NT2/D1 (cell line): ENCODE measurements around the gene DPH7.

Source experiments
- DNase-seq: peaks from one replicate; pipeline ENCODE4 v3.0.0-alpha.2; 2011; ENCODE audit warnings: low read depth, low spot score
- H3K27me3 ChIP-seq: 2 replicates; pipeline ENCODE4 v1.6.0; 2011; ENCODE audit warnings: mild to moderate bottlenecking; ENCODE audit not compliant: insufficient read length, insufficient read depth
- H3K36me3 ChIP-seq: 2 replicates; pipeline ENCODE4 v1.6.1; 2011; ENCODE audit warnings: mild to moderate bottlenecking, low read length, mixed read lengths; ENCODE audit not compliant: insufficient read depth, insufficient read length
- H3K4me1 ChIP-seq: 2 replicates; pipeline ENCODE4 v1.5.1; 2011; ENCODE audit not compliant: insufficient read depth, insufficient read length
- H3K4me3 ChIP-seq: 2 replicates; pipeline ENCODE4 v1.5.1; 2011; ENCODE audit warnings: low read depth; ENCODE audit not compliant: insufficient read length
- H3K9ac ChIP-seq: 2 replicates; pipeline ENCODE4 v1.6.0; 2011; ENCODE audit warnings: low read depth; ENCODE audit not compliant: insufficient read length
- H3K9me3 ChIP-seq: 2 replicates; pipeline ENCODE4 v1.5.1; 2011; ENCODE audit warnings: mild to moderate bottlenecking, low read length; ENCODE audit not compliant: insufficient read depth
- SUZ12 ChIP-seq: IDR thresholded peaks from 2 replicates; pipeline ENCODE4 v1.6.1; 2011; ENCODE audit not compliant: insufficient read length, insufficient read depth; ENCODE audit errors: extremely low read depth
- YY1 ChIP-seq: IDR thresholded peaks from 2 replicates; pipeline ENCODE4 v1.6.1; 2011; ENCODE audit not compliant: insufficient read length, insufficient read depth
- ZNF274 ChIP-seq: IDR thresholded peaks from 2 replicates; pipeline ENCODE4 v1.6.1; 2011; ENCODE audit warnings: mild to moderate bottlenecking, low read depth, low read length

Gene DPH7

DNA sequence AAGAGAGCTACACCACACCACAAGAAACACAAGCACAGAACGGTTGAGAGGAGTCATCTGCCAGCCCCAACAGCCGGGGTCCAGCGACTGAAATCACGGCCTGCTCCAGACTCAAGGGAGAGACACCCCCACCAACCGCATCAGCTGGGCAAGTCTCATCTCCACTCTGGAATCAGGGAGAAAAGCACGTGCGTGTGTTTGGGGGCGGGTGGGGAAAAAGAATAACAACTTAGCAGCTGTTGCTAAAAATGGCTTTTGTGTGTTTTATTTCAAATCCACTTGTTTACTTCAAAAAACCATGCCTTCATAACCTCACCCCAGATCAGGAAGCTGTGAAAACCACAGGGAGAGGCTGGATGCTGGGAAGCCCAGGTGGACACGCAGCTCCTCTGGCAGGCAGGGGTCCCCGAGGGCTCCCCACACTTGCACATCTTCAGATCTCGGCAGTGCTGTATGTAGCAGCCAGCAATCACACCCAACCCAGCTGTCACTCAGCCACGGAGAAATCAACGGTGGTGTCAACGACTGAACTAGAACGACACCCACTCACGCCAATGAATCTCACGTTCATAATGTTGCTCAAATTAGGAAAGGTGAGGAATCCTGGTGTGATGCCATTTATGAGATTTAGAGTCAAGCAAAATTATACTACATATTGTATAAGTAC, 47.5 kb downstream of the DPH7 start:
- H3K9me3 ChIP-seq = peaks cover 10% of the 10 kb centered on the region; the same call in 1 of the 2 replicates
- no peaks in the 10 kb centered on the region for H3K36me3 ChIP-seq
- no peak for TF ChIP-seq YY1
- no peak for TF ChIP-seq ZNF274
- no peak for DNase-seq
- no peaks in the 10 kb centered on the region for H3K4me1 ChIP-seq
- H3K27me3 ChIP-seq = no peaks in the 10 kb centered on the region
- H3K9ac ChIP-seq = no peak overlapping the region
- no peak overlapping the region for H3K4me3 ChIP-seq

DNA sequence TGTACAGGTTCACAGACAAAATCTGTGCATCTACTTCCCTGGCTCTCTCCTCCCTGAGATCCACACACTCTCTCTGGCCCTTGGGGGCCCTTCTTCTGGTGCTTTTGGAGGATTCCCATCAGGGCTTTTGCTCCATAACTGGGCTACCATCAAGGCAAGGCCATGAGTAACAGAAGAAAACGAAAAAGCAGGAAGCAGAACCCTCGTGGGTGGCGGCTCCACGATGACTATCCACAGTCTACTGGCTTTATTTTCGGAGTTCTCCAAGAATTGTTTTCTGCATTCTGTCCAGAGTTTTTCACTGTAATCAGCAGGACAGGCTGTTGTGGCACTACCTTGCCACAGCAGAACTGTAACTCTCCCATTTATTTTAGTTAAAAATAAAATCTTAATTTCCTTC, 48.4 kb downstream of the DPH7 start:
- Histone ChIP-seq H3K4me3 (no peak overlapping the region), H3K9me3 (peaks cover 9% of the 10 kb centered on the region; the same call in 1 of the 2 replicates), H3K9ac (no peak overlapping the region), H3K4me1 (no peaks in the 10 kb centered on the region), H3K27me3 (no peaks in the 10 kb centered on the region), H3K36me3 (no peaks in the 10 kb centered on the region)
- no peak for DNase-seq
- TF ChIP-seq YY1 (no peak), ZNF274 (no peak), SUZ12 (no peak)

DNA sequence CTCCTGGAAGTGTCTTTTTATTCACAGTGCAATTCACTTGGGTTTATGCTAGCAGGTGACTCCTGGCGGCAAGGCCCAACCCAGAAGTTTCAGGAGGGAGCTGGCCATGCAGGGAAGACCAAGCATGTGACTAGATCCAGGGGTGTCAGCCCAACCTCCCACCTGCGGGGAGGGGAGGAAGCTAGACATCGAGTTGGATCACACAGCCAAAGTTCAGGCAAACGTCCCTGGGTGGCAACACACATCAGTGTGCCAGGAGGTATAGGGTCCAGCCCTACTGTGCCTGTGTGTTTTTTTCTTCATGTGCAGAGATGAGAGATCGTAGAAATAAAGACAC, 53.8 kb downstream of the DPH7 start:
- Histone ChIP-seq H3K9ac (no peak overlapping the region), H3K4me3 (no peak overlapping the region), H3K9me3 (no peaks in the 10 kb centered on the region; the same call in 1 of the 2 replicates), H3K36me3 (no peaks in the 10 kb centered on the region), H3K27me3 (no peaks in the 10 kb centered on the region), H3K4me1 (no peaks in the 10 kb centered on the region)
- DNase-seq = no peak
- no peak for TF ChIP-seq YY1
- no peak for TF ChIP-seq SUZ12
- TF ChIP-seq ZNF274 = no peak

DNA sequence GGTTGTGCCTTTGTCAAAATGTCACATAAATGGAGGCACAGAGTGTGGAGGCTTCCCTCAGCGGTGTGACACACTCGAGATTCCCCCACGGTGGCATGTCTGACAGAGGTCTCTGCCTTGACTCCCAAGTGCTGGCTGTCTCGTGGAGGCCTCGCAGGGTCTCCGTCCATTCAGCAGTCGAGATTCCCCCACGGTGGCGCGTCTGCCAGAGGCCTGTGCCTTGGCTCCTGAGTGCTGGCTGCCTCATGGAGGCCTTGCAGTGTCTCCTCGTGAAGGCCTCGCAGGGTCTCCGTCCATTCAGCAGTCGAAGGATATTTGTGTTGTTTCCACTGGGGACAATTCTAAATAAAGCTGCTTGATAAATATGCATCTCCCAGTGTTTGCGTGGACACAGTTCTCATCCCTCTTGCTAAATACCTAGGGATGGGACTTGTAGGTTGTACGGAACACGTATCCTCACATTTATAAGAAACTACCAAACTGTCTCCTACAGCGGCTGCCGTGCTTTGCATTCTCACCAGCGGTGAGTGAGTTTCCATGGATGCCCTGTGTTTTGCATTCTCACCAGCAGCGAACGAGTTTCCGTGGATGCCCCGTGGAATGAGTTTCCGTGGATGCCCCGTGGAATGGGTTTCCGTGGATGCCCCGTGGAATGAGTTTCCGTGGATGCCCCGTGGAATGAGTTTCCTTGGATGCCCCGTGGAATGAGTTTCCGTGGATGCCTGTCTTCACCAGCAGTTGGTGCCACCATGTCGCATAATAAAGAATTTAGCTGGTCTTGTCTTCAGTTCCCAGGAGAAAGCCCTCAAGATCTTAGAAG, 54.4 kb downstream of the DPH7 start:
- no peaks in the 10 kb centered on the region for H3K4me1 ChIP-seq

DNA sequence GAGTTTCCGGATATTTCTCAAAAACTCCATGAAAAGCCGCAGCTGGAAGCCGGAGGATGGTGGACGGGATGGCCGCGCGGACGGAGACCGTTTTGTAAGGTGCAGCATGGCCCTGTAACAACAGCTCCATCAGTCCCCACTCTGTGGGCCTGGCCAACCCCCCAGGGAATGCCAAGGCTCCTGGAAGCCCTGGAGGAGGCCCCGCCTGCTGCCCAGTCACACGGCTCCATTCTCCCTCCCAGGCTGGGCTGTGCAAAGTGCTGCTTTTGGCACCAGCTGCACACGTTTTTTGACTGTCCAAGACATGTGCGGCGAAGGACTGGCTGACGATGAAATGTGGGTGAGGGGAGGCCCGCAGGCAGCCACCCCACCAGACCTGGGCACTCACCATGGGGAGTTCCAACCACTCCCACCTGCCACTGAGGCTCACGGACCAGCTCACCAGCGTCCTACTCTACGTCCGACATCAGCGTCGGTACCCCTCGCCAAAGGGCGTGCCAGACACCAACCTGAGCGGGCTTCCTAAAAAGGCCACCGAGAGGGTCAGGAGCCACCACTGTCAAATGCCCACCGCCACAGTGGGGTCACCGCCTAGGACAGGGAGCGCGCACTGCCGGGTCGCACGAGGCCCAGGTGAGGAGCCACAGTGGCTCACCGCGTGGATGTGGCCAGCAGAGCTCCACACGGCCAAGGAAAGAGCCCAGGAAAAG, 55.8 kb downstream of the DPH7 start:
- Histone ChIP-seq H3K9me3 (no peaks in the 10 kb centered on the region; the same call in 1 of the 2 replicates), H3K36me3 (no peaks in the 10 kb centered on the region), H3K4me3 (no peak overlapping the region), H3K9ac (no peak overlapping the region), H3K4me1 (no peaks in the 10 kb centered on the region), H3K27me3 (no peaks in the 10 kb centered on the region)
- TF ChIP-seq ZNF274 = no peak
- no peak for TF ChIP-seq SUZ12
- no peak for TF ChIP-seq YY1
- no peak for DNase-seq

More for the DNA sequence above, 54.4 kb downstream of the DPH7 start:
- DNase-seq = no peak
- TF ChIP-seq ZNF274 (no peak), YY1 (no peak), SUZ12 (no peak)
- Histone ChIP-seq H3K9ac (no peak overlapping the region), H3K36me3 (no peaks in the 10 kb centered on the region), H3K4me3 (no peak overlapping the region), H3K27me3 (no peaks in the 10 kb centered on the region), H3K9me3 (no peaks in the 10 kb centered on the region; the same call in 1 of the 2 replicates)

DNA sequence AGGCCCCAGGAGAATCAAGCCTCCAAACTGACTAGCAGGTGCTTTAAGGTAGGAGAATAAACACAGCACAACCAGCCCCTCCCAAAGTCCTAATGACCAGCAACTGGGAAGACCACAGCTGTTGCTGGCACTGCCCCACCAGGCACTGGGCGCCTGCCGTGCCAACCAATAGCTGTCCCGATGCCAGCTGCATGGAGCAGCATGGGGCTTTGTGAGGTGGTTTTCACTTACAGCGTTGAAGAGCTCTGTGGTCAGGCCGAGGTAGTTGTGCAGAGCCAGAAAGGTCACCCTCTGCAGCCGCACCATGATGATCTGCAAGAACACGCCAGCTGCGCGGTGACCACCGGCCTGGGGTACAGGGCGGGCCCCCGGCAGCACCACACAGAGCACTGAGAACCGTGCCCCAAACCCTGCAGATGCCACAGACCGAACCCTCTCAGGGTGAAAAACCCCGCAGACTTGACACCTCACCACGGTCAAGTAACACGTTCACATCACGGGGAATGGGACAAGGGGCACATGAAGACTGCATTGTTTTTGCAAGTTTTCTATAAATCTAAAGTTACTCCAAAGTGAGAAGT, 57.2 kb downstream of the DPH7 start:
- Histone ChIP-seq H3K27me3 (no peaks in the 10 kb centered on the region), H3K4me3 (no peak overlapping the region)
- no peak for DNase-seq

More for the DNA sequence above, 57.2 kb downstream of the DPH7 start:
- TF ChIP-seq YY1 (no peak), SUZ12 (no peak), ZNF274 (no peak)
- H3K9ac ChIP-seq = no peak overlapping the region
- no peaks in the 10 kb centered on the region for H3K4me1 ChIP-seq
- H3K9me3 ChIP-seq = no peaks in the 10 kb centered on the region; the same call in 1 of the 2 replicates
- H3K36me3 ChIP-seq = no peaks in the 10 kb centered on the region
